ENCODE measurements around the gene CHDH.

Gene CHDH

DNA sequence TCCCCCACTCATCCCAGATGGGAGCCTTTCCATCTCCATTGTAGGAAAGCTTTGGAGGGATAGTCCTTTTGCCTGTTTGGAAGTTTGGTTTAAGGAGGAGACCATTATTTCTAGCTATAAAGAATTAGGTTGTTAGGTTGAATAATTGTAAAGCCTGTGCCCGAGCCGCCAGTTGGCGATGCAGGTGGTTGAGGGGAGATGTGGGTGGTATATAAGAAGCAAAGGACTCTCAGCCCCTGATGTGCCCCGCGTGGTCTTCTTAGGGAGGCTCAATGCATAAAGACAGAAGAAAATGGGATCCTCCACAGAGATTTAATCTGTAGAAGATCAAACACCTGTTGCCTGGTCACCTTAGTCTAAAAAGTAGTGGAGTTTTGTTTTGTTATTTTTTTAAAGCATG lies 55.7 kb downstream of the CHDH start:
- no peak for DNase-seq (ENCODE audit: low read depth, low spot score)

DNA sequence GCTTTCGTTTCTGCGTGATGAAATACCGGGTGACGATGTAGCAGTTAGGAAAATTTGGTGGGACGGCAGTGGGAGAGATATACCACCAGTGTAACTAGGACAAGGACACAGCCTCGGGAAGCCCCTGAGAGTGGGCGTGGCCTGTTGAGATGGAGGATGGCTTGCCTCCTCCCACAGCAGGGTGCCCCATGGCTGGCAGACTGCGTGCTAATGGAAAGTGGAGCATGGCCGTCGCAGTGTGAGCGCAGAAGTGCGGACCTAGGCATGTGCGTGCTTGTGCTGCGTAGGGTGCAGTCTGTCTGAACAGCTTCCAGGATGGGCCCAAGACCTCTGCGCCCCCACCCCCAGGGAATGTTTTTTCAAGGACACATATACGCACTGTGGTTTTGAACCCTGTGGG lies 56.8 kb downstream of the CHDH start:
- no peak for DNase-seq (ENCODE audit: low read depth, low spot score)

DNA sequence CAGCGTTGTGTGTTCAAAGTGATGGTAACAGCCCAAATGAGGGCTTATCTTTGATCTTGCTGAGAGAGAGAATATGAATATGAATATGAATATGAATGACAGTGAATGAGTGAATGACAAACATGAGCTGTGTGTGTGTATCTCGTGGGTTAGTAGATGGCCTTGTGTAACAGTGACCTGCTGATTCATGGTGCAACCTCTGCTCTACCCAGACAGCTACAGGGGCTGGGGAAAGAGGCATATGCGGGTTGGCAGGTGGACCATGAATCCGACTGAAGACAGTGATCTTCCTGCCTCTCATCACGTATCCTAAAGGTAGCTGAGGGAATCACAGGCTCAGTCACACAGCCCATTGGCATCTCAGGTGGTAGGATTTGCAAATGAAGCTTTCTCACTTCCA lies 58.2 kb downstream of the CHDH start:
- DNase-seq (ENCODE audit: low read depth, low spot score), result no peak

DNA sequence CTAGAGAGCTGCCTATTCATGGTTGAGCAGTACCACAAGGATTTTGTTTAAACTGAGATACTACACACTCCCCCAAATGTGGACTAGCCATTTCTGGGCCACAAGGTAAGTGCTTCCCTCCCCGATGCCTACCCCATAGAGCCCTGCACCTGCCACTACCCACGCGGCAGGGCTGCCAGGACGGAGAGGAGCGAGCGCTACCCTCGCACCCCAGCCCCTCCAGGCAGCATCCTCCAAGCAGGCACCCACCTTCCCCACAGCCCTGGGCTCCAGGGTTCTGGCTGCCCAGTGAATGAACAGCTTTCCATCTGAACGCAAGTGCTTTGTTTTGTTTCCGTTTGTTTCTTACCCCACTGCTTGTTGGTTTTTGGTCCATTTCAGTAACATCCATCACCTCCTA lies 59.2 kb downstream of the CHDH start:
- DNase-seq (ENCODE audit: low read depth, low spot score), result no peak

DNA sequence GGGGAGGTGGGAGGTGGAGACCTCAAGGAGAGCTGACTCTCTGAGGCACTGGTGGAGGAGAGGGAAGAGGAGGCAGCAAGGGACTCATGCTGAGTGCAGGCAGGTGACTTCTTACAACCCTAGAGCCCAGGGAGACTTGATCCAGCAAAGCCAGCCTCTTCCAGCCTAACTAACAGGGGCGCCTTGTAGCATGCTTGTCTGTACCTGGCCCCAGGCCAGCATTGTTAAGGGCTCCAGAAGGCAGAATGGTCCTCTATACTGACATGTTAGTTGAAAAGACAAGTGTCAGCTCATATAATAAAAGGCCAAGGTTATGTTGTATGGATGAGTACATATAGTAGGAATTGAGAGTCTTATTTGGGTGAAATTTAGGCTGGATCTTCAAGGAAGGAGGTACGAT lies 65.4 kb downstream of the CHDH start:
- DNase-seq (ENCODE audit: low read depth, low spot score), result no peak

DNA sequence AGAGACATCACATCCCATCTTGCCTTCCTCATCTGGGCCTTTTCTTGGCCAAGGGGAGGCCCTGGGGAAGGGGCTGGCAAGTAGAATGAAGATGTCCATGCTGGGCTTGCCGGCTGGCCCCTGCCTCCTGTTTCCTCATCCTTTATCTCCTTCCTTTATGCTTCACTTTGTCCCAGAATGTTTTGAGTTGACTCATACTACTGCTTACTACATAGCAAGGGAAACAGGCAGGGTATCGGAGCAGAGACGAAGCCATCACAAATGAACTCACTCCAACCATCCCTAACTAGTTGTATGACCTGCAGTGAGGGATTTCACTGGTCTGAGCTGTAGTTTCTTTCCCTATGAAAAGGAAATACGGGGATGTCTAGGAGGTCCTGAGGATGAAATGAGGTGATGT lies 66.0 kb downstream of the CHDH start:
- DNase-seq (ENCODE audit: low read depth, low spot score), result no peak

DNA sequence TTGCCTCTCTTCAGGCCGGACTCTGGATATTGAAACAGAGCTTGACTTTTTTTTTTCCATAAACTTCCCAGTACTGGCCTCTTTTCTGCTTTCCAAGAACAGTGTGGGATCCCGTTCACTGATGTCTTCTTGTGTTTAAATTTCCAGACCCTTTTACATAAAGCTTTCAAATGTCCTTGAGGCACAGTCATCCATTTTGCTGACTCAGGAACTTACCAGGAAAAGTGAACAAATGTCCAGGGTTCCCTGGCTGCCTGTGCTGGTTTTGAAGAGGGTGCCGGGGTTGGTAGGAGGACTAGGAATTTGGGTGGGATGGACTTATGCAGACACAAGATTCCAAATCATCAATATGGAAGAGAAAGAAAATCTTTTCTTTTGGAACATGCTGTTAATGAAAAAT lies 68.1 kb downstream of the CHDH start:
- no peak for DNase-seq (ENCODE audit: low read depth, low spot score)

DNA sequence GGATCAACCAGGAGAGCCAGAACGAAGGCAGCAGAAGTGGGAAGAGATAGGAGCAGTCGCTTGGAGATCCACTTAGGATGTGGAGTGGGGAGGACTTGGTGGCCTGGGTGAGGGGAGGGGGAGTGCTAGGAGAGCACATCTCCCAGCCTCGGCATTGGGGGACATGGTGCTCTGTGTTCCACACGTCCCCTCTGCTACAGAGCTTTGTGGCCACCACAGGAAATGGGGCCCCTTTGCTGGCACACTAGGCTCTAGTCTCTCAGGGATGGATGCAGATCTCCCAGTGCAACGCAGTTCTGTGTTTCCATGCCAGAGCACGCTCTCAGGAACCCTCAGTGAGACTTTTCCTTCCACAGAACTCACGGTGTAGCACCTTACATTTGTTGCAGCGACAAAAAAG lies 68.8 kb downstream of the CHDH start:
- no peak for DNase-seq (ENCODE audit: low read depth, low spot score)

DNA sequence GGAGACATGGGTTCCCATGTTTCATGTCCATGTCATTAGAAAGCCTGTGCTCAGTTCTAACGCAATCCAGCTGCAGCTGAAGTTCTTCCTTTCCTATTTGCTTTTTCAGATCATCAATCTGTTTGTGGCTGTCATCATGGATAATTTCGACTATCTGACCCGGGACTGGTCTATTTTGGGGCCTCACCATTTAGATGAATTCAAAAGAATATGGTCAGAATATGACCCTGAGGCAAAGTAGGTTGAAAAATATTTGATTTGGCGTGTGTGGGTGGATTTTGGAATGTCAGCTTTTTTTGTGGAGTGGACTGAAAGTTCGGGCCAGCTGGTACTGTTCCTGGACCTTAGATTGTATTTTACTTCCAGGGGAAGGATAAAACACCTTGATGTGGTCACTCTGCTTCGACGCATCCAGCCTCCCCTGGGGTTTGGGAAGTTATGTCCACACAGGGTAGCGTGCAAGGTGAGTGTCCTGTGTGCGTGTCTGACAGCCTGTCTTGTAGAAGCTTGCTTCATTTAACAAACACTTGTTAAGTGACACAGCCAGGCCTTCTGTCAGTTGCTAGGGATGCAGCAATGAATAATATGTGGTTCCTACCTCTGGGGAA lies 69.6 kb downstream of the CHDH start:
- peak; percentile 9 for DNase-seq (ENCODE audit: low read depth, low spot score)

DNA sequence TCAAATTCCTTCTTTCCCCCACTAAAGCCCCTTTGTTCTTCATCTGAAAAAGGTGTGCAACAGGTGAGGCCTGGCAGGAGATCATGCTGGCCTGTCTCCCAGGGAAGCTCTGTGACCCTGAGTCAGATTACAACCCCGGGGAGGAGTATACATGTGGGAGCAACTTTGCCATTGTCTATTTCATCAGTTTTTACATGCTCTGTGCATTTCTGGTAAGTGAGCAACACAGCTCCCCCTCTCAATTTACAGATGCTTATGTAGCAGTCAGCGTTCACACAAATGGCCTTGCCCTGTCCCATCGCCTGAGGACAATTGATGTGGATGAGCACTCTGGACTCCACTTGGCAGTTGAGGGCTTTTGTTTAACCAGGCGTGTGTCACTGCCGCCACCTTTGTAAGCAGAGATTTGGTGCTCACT lies 70.4 kb downstream of the CHDH start:
- no peak for DNase-seq (ENCODE audit: low read depth, low spot score)

DNA sequence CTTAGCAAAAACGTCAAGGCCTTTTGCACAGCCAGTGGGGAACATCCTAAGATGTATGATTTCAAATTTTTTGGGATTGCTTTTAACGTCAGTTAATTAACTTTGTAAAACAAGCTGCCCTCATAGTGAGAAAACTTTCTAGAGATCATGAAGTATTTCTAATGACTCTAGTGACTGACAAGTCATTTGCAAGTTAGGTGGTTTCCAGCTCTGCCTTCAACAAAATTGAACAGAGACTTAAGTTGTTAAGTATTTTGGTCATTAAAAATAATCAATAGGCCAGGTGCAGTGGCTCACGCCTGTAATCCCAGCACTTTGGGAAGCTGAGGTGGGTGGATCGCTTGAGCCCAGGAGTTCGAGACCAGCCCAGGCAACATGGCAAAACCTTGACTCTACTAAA lies 71.2 kb downstream of the CHDH start:
- DNase-seq (ENCODE audit: low read depth, low spot score), result no peak

DNA sequence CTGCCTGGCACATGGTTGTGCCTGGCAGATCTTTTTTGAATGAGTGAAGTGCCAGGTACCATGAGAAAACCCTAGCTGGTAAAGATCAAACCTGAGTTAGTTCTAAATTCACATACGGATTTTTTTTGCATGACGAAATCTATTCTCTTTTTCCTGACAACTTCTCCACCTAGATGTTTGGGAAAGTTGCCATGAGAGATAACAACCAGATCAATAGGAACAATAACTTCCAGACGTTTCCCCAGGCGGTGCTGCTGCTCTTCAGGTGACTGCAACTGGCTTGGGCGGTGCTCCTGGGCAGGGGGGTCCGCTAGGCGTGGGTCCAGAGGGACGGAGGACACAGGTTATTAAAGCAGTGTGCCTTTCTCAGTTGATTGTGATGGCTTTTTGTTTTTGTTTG lies 71.8 kb downstream of the CHDH start:
- no peak for DNase-seq (ENCODE audit: low read depth, low spot score)

DNA sequence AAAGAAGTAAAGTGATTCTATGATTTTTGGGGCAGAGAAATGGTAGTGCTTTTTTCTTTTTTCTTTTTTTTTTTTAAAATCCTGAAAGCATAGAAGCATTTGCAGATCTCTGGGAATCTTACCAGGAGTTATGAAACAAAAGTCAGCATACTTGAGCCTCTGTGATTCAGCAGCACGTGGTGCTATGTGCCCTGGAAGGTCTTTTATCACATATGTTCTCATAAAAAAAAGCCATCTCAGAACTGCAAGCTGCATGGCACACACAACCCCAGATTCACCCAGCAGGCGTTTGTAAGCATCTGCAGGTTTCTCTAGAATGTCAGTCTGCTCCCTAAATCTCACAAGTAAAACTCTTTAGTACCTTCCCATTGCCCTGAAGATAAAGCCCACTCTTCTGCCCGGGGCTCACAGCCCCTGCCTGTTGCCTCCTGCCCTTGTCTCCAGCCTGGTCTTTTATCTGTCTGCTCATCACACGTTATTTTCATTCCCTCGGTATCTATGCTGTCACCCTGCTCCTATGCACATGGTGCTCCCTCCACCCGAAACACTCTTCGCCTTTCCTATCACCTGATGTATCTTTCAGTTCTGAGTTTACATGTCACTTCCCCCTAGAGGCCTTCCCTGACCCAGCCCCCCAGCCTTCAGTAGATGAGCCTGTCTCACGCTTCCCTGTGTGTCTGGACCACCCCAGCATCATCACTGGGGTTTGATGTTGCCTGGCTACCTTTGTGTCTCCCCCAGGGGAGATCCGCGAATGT lies 72.4 kb downstream of the CHDH start:
- peak; percentile 39 for DNase-seq (ENCODE audit: low read depth, low spot score)

DNA sequence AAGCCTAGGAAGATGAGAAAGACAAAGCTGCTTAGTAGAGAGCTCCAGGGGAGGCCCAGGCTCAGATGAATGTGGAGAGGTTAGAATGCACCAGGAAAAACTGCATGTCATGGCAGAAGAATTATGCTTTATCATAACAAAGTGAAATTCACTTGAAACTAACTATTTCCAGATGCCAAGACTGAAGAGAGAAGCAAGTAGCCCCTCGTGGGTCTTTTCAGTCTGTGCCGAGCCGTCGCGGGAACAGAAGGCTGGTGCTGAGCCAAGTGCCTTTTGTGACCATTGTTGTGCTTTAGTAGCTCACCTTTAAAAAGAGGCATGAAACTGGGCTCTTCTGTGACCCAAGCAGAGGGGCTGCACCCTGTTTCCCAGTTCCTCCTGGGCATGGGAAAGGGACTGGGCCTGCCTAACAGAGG lies 73.2 kb downstream of the CHDH start:
- no peak for DNase-seq (ENCODE audit: low read depth, low spot score)

DNA sequence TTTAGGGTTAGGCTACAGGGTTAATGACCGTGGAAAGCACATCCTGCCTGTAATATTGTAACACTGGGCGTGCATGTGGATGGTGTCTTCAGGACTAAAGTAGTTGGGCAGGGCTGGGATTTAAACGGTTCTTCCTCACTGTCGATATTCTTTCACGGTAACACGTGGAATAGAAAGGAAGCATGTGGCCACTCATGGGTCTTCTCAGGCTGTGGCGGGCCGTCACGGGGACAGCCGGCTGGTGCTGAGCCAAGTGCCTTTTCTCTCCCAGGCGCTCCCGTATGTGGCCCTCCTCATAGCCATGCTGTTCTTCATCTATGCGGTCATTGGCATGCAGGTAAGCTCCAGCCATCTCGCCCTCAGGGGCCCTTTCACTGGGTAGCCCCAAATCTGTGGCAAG lies 73.7 kb downstream of the CHDH start:
- no peak for DNase-seq (ENCODE audit: low read depth, low spot score)

DNA sequence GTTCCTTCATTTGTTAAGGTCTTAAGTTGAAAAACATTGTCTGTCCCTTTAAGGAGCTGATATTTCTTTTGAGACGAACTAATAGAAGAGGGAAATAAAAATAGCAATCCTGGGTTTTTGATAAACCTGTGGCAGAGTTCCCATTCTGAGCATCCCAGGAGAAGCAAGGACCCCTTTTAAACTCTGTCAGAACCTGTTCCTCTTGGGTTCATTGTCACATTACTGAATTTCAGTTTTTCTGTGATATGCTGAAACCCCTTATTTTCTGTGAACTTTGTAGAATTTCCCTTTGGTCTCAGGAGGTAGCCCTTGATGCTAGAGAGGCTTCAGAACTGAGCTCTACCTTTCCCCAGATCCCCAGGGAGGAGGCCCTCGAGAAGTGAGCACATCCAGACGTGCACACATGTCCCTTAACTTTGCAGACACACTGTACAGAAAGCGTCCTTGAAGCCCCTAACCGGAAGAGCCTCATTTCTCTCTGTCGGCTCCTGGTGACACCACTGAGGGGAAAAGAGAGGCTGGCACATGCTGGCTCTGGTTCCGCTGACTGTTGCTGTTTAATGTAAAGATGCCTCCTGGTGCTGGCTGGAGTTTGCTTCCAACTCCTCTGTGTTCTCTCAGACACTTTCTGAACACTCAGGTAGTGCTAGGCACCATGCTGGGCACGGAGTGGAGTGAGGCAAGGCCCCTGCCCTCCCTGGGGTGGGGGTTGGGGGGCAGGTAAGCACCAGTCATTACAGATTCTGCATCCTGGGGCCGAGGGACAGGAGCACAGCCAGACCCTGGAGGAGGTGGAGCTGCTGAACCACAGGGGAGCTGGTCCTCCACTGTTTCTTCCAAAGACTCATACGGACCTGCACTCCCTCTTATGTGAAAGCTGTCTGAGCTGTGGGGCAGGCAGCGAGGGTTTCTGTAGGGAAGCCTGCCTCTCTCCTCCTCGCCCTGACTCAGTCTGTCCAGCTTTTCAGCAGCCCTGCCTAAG lies 77.5 kb downstream of the CHDH start:
- DNase-seq (ENCODE audit: low read depth, low spot score), result no peak

DNA sequence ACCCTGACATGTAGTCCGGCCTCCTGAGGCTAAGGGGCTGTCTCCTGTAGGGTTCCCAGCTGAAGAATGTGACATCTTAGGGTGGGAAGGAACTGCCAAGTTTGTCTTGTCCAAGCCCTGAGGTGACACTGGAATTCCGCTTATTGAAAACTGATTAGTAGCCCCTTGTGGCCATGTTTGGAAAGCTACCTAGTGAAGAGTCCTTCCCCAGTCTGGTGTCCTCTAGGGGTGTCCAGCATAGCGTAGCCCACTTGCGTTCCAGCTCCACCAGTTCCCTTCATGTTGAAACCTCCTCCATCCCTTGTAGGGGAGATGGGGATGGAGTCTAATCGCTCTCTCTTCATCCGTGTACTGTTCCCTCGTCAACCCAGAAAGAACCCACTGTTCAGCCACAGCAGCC lies 79.5 kb downstream of the CHDH start:
- no peak for DNase-seq (ENCODE audit: low read depth, low spot score)

DNA sequence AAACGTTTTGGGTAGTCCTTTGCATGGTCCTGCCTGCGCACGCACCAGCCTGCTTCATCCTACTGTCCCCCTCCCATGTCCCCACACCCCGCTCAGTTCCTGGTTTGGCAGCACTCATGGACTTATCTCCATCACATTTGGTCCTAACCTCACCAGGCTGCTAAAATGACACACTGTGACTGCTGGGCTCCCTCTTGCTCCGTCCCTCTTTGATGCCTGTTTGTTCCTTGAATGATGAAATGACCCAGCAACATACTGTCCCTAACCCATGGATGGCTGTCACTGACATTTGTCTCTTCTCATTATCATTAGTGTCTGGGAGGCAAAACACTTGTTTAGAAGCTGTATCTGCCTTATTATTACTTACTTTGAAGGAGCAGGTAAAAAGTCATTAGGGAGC lies 80.5 kb downstream of the CHDH start:
- DNase-seq (ENCODE audit: low read depth, low spot score), result no peak

DNA sequence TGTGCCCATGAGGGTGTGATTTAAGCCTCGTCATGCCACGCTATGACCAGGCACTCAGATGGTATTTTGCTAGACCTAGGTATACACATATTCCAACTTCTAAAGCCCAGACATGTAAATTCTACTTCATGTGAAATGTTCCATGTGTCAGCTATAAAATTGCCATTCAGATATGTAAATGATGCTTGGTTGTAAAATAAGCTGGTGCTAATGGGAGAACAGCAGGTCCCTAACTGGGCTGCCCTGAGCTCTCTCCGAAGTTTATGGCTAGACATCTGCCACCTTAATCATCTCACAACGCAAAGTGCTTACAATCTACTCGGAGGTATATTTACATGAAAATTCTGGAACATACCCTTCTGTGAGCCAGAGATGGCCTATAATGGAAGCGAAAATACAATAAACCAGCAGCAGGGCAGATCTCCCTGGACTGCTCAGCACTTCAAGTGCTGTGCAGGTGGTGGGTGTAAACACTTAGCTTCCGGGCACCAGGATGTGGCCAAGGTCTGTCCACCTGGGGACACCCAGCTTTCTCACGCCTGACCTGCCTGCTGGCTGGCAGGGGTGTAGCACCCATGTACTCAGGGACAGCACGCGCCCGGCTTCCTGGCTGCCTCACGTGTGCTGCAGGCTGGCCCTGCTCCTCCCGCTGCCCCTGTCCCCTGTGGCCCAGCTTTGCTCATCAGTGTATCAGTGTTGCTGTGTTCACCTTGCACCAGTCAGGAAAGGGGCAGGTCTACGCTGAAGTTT lies 82.0 kb downstream of the CHDH start:
- no peak for DNase-seq (ENCODE audit: low read depth, low spot score)

DNA sequence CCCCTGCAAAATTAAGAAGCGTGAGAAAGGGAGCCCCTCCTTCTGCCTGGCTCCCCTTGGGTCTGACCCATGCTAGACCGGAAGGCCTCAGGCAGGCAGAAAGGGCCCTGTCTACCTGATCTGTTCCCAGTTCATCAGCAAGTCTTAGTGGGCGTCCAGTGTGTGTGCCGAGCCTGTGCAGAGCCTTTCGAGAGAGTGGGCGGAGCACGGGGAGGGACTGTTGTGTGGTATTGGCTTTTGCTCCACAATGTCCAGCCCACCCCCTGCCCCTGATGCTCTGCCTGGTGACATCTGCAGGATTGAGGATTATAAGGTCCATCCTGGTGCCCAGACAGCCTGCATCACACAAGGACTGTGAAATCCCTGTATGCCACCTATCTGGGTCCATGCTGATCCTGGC lies 82.9 kb downstream of the CHDH start:
- no peak for DNase-seq (ENCODE audit: low read depth, low spot score)
